HG03039 (cell line): ENCODE data around the gene NBDY.
"Not testable (repeated sequence)": the region's sequence is repeated elsewhere in the genome, so short reads cannot be mapped to it uniquely, and the experiment has no call there.

Experiments
- ATAC-seq: cut with Tn5 transposase; IDR thresholded peaks from one replicate; pipeline ENCODE4 v1.9.1; 2021; ENCODE audit warnings: mild to moderate bottlenecking, moderate library complexity; ENCODE audit not compliant: unreplicated experiment

Gene NBDY

GRCh38 chrX:56798866-56799758 is 70.1 kb downstream of the NBDY start:
- no peak for ATAC-seq

- ATAC-seq, result no peak
Measured at GRCh38 chrX:56800307-56800706, 71.3 kb downstream of the NBDY start.

GRCh38 chrX:56800801-56801200 is 71.8 kb downstream of the NBDY start:
- peak; percentile 84 for ATAC-seq

DNA sequence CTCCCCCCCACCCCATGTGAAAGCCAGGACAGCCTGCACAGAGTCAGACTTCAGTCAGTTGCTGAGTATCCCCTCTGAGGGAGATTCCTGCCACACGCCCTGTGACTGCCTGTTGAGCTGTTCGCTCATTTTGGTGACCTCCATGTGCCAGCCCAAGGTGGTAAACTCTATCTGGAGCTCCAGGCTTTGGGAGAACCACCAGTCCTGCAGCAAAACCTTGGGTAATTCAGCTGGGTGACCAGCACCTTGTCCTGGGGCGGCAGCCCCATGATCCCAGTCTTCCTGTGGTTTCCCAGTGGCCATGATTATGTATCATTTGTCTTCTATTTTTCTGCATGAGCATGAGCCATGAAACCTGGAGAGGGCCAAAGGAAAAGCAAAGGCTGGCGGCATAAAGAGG is 73.4 kb downstream of the NBDY start:
- ATAC-seq, result no peak

- no peak for ATAC-seq
Measured at GRCh38 chrX:56802921-56803849, 74.1 kb downstream of the NBDY start.

- no peak for ATAC-seq
Measured at GRCh38 chrX:56803850-56804681, 75.0 kb downstream of the NBDY start.

DNA sequence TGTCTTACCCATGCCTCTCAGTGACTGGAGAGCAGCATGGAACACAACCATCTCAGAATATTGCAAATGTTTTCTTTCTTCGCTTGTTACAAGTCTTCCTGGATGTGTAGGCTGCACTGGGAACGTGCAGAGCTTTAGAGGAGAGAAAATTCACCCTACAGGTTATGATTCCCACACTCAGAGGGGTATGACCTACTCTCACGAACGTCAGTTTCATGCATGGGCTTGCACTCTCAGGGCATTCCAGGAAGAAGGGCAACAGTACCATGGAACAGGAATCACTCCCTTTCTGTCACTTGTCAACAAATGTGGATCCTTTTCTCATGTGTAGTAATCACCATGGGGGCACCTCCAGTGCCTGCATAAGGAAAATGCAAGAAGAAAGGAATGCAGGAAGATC is 75.8 kb downstream of the NBDY start:
- no peak for ATAC-seq

DNA sequence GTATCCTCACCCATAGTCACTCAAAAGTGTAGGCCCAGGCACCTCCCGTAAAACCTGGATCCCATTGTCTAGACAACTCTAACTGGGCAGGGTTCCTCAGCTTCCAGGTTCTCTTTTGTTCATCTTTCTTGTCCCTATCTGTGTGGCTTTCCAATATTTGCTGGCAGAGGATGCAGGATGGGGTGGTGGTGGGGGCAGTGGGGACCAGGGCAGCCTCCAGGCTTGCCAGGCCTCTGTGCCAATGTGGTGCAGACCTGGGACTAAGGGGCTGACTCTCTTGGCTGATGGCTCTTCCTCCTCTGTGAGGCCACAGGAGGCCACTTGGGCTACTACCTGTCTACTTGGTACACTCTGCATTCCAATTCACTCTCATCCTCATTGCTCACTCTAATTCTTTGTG is 76.4 kb downstream of the NBDY start:
- ATAC-seq, result no peak

GRCh38 chrX:56806176-56806575 is 77.1 kb downstream of the NBDY start:
- ATAC-seq, result not testable (repeated sequence)

GRCh38 chrX:56811599-56811998 is 82.6 kb downstream of the NBDY start:
- no peak for ATAC-seq

DNA sequence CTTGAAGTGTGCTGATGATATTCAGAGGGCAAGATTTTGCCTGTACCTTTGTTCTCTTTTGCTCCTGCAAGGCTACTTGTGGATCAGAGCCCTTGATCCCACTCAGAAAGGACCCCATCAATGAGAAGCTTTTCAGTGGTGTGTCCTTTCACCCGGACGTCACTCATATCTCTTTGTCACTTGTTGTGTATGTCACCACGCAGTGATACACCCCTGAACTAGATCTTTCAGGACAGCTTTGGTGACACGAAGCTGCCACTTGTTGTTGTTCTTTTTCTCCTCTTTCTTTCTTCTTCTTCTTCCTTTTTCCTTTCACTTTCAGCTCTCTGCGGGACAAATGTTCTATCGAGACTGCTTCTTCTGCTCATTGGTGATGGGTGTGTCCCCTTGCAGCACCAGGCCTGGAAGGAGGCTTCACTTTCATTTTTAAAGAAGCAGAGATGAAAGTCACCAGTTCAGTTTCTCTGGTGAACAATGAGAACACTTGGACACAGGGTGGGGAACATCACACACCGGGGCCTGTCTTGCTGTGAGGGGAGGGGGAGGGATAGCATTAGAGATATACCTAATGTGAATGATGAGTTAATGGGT is 83.6 kb downstream of the NBDY start:
- peak; percentile 95 for ATAC-seq

DNA sequence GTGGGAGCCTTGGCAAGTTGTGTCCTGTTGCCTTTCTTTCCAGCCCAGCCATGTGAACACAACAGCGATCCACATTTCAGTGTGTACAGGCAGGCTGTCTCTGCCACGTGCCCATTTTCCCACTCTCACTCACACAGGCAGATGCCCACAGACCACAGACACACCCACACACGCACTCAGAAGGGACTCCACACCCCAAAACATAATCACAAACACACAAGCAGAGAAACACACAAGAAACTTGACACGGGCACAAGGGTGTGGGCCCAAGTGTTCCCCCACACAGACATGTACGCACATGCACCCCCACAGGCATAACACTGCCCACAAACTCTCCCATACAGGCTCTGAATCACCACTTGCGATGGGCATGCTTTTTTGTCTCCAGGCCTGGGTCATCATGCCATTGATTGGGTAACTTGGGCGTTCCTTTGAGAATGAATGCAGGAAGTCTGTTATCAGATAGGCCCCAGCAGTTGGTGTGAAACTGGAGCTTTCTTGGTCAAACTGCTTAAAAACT is 84.3 kb downstream of the NBDY start:
- ATAC-seq, result no peak

- ATAC-seq, result no peak
Measured at GRCh38 chrX:56817179-56817578, 88.1 kb downstream of the NBDY start.

GRCh38 chrX:56826020-56826419 is 97.0 kb downstream of the NBDY start:
- no peak for ATAC-seq

- no peak for ATAC-seq
Measured at GRCh38 chrX:56833626-56834025, 104.6 kb downstream of the NBDY start.

- ATAC-seq, result no peak
Measured at GRCh38 chrX:56853436-56853835, 124.4 kb downstream of the NBDY start.

GRCh38 chrX:56857042-56857441 is 128.0 kb downstream of the NBDY start:
- no peak for ATAC-seq

- no peak for ATAC-seq
Measured at GRCh38 chrX:56860888-56861287, 131.8 kb downstream of the NBDY start.
